Endodermal cell (in vitro differentiated cells): ENCODE measurements around the gene MALT1. TPM values are rescaled to one million over a fixed set of nuclear protein-coding genes. Genes with fewer than 3 reads are reported as not detected.

Source experiments
- DNase-seq: peaks from one replicate; pipeline ENCODE4 v3.0.0-alpha.2; 2017
- H3K27ac ChIP-seq: 2 replicates; pipeline ENCODE4 v1.5.1; 2013; ENCODE audit warnings: mild to moderate bottlenecking, low read depth, low read length, moderate library complexity
- H3K27me3 ChIP-seq: 2 replicates; pipeline ENCODE4 v1.6.1; 2013; ENCODE audit warnings: mild to moderate bottlenecking, low read length, moderate library complexity; ENCODE audit not compliant: insufficient read depth, control insufficient read depth, poor library complexity, severe bottlenecking
- H3K36me3 ChIP-seq: 2 replicates; pipeline ENCODE4 v1.7.0; 2013; ENCODE audit warnings: mild to moderate bottlenecking, low read length, moderate library complexity; ENCODE audit not compliant: control insufficient read depth, insufficient read depth
- H3K4me1 ChIP-seq: one replicate; pipeline ENCODE4 v1.7.0; 2013; ENCODE audit warnings: low read length; ENCODE audit not compliant: control insufficient read depth, insufficient read depth
- H3K4me3 ChIP-seq: 2 replicates; pipeline ENCODE4 v1.5.1; 2013; ENCODE audit warnings: mild to moderate bottlenecking, low read length, moderate library complexity
- H3K9ac ChIP-seq: 2 replicates; pipeline ENCODE4 v1.6.1; 2013; ENCODE audit warnings: mild to moderate bottlenecking, low read length, moderate library complexity; ENCODE audit not compliant: poor library complexity, severe bottlenecking; ENCODE audit errors: extremely low read depth
- H3K9me3 ChIP-seq: 2 replicates; pipeline ENCODE4 v1.6.1; 2013; ENCODE audit warnings: mild to moderate bottlenecking, low read length, moderate library complexity; ENCODE audit not compliant: control insufficient read depth
- H3K27ac Mint-ChIP-seq: 2 replicates; pipeline ENCODE4 v1.8.0; 2020; ENCODE audit warnings: mixed read lengths
- H3K27me3 Mint-ChIP-seq: 2 replicates; pipeline ENCODE4 v1.8.0; 2021; ENCODE audit warnings: mild to moderate bottlenecking, mixed read lengths; ENCODE audit not compliant: insufficient read depth
- H3K36me3 Mint-ChIP-seq: 2 replicates; pipeline ENCODE4 v1.8.0; 2020; ENCODE audit warnings: low read depth, mixed read lengths
- H3K4me1 Mint-ChIP-seq: 2 replicates; pipeline ENCODE4 v1.8.0; 2020; ENCODE audit warnings: mixed read lengths
- H3K4me3 Mint-ChIP-seq: 2 replicates; pipeline ENCODE4 v1.8.0; 2020; ENCODE audit warnings: mild to moderate bottlenecking, moderate library complexity, mixed read lengths
- H3K9me3 Mint-ChIP-seq: 2 replicates; pipeline ENCODE4 v1.8.0; 2020; ENCODE audit warnings: mild to moderate bottlenecking, mixed read lengths
- WGBS, 2 experiments: methylation state at CpG; one replicate each; pipeline versions ENCODE4 v1.1.5 to v1.1.7; 2013; ENCODE audit warnings: missing lambda C conversion rate in 2 of 2, mixed read lengths in 1 of 2; ENCODE audit not compliant: insufficient coverage in 1 of 2, insufficient read length in 1 of 2; 5-methylcytosine and 5-hydroxymethylcytosine counted together
- total RNA-seq, 2 donors: library from RNA; stranded (reverse); fragmentation: NEBNext Ultra II Directional in 1 of 2; extraction: Animal tissue kit (Norgen Biotek cat#: 25700) in 1 of 2; gene quantifications; 2 replicates in 1 of 2; 3 replicates in 1 of 2; pipeline ENCODE4 v1.2.1, GENCODE V29; 2021
- TF ChIP-seq, protein P1 (sequence below): fragments of 200-600 bp; sonication (generic); conservative IDR thresholded peaks from 2 replicates; pipeline ENCODE4 v1.5.0; 2021; ENCODE audit warnings: antibody characterized with exemption, mild to moderate bottlenecking

MALT1 gene
- total RNA-seq, 2 donors from 2014 or later: 14.0 to 22.1 TPM

DNA sequence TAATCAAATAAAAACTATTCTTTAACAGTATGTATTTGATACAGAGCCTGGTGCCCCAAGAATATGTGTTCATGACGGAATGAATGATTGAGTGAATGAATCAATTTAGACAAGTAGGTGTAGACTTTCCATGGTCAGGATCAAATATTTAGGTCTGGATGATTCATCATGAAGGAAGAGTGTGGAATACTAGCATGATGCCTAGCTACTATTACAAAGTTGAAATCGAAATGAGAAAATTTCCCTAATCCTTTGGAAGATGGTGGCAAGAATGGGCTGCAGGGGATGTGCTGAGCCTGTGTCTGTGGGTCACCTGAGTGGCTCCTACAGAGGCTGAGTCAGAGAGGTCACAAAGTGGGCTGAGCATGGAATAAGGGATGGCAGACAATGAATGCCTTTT, 3.1 kb upstream of the MALT1 start:
- H3K27me3 Mint-ChIP-seq: peaks cover 9% of the 10 kb centered on the region
- H3K27me3 ChIP-seq: peaks cover 5% of the 10 kb centered on the region
- no peaks in the 10 kb centered on the region for H3K9me3 Mint-ChIP-seq
- H3K27ac Mint-ChIP-seq: no peak overlapping the region
- WGBS, 2 experiments: 92 to 94% methylated on average over 2 of the region's 2 CpGs
- H3K4me3 ChIP-seq: no peak overlapping the region
- no peaks in the 10 kb centered on the region for H3K4me1 ChIP-seq
- H3K36me3 ChIP-seq: no peaks in the 10 kb centered on the region
- no peak overlapping the region for H3K4me3 Mint-ChIP-seq
- no peaks in the 10 kb centered on the region for H3K9me3 ChIP-seq
- H3K36me3 Mint-ChIP-seq: no peaks in the 10 kb centered on the region
- no peak for DNase-seq
- peaks cover 10% of the 10 kb centered on the region for H3K4me1 Mint-ChIP-seq
- no peak overlapping the region for H3K9ac ChIP-seq
- no peak overlapping the region for H3K27ac ChIP-seq
- TF ChIP-seq, protein P1, sequence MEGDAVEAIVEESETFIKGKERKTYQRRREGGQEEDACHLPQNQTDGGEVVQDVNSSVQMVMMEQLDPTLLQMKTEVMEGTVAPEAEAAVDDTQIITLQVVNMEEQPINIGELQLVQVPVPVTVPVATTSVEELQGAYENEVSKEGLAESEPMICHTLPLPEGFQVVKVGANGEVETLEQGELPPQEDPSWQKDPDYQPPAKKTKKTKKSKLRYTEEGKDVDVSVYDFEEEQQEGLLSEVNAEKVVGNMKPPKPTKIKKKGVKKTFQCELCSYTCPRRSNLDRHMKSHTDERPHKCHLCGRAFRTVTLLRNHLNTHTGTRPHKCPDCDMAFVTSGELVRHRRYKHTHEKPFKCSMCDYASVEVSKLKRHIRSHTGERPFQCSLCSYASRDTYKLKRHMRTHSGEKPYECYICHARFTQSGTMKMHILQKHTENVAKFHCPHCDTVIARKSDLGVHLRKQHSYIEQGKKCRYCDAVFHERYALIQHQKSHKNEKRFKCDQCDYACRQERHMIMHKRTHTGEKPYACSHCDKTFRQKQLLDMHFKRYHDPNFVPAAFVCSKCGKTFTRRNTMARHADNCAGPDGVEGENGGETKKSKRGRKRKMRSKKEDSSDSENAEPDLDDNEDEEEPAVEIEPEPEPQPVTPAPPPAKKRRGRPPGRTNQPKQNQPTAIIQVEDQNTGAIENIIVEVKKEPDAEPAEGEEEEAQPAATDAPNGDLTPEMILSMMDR: no peak

DNA sequence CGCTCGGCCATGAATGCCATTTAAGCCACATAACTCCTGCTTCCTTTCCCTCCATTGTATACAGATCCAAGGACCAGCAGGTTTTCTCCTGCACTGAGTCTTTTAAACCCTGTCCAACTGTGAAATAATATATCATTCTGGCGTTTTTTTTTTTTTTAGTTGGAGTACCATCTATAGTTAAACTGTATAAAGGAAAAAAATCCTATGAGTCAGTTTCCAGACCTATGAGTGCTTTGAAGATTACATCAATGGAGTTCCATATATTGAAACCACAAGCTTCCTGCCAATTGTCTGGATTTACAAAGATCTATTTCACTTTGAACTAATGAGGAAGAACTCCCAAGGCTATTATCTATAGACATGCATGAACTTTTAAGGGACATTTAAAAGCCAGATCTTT, 2.4 kb upstream of the MALT1 start:
- Mint-ChIP-seq H3K36me3 (no peaks in the 10 kb centered on the region), H3K27ac (no peak overlapping the region), H3K4me3 (no peak overlapping the region), H3K27me3 (peaks cover 9% of the 10 kb centered on the region), H3K4me1 (peaks cover 10% of the 10 kb centered on the region), H3K9me3 (no peaks in the 10 kb centered on the region)
- no peak overlapping the region for H3K4me3 ChIP-seq
- TF ChIP-seq, protein P1: no peak
- no peak overlapping the region for H3K27ac ChIP-seq
- DNase-seq: no peak
- no peaks in the 10 kb centered on the region for H3K36me3 ChIP-seq
- 90 to 95% methylated on average over 2 to 3 of the region's 3 CpGs for WGBS, 2 experiments
- no peaks in the 10 kb centered on the region for H3K4me1 ChIP-seq
- peaks cover 5% of the 10 kb centered on the region for H3K27me3 ChIP-seq
- H3K9me3 ChIP-seq: no peaks in the 10 kb centered on the region
- no peak overlapping the region for H3K9ac ChIP-seq

DNA sequence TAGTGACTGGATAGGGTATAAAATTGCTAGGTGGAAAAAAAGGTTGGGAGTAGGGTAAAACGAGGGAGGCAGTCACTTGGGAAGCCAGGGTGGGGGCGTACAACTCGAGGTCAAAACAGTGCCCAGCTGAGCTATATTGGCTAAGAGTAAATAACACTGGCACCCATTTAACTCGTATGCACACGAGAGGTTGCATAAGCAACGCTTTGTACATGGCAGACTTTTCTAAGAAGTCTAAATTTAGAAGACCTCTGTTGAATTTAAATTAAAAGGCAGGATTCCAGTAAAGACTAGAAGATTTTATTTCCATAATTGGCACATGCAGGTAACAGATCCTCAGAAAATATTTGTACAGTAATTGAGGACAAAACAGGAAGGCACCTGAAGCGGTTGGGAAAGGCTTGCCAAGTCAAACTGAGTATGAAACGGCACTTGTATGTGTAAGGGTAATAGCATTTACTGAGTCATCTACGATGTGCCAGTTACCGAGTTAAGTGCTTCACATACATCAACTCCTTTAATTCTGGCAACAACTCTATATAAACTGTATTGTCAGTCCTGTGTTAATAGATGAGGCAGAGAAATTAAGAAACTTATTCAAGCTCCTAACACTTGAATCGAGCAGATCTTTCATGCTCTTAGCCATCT, 1.4 kb upstream of the MALT1 start:
- no peak overlapping the region for H3K4me3 Mint-ChIP-seq
- Histone ChIP-seq H3K4me1 (no peaks in the 10 kb centered on the region), H3K27ac (no peak overlapping the region), H3K36me3 (no peaks in the 10 kb centered on the region), H3K27me3 (peaks cover 5% of the 10 kb centered on the region), H3K9ac (no peak overlapping the region), H3K9me3 (no peaks in the 10 kb centered on the region), H3K4me3 (no peak overlapping the region)
- no peaks in the 10 kb centered on the region for H3K9me3 Mint-ChIP-seq
- DNase-seq: no peak
- WGBS, 2 experiments: 86 to 90% methylated on average over 8 to 9 of the region's 11 CpGs
- H3K27me3 Mint-ChIP-seq: peaks cover 9% of the 10 kb centered on the region
- peaks cover 10% of the 10 kb centered on the region for H3K4me1 Mint-ChIP-seq
- TF ChIP-seq, protein P1: no peak
- no peaks in the 10 kb centered on the region for H3K36me3 Mint-ChIP-seq
- no peak overlapping the region for H3K27ac Mint-ChIP-seq
